22Rv1 (cell line): ENCODE results near the gene CRHR1.

Experiments
- CTCF ChIP-seq: fragments of 450-650 bp; IDR thresholded peaks from 2 replicates; pipeline ENCODE4 v1.5.1; 2017; ENCODE audit warnings: mild to moderate bottlenecking
- ZFX ChIP-seq: fragments of 450-650 bp; IDR thresholded peaks from 2 replicates; pipeline ENCODE4 v1.6.1; 2017; ENCODE audit warnings: antibody characterized with exemption, borderline replicate concordance

DNA sequence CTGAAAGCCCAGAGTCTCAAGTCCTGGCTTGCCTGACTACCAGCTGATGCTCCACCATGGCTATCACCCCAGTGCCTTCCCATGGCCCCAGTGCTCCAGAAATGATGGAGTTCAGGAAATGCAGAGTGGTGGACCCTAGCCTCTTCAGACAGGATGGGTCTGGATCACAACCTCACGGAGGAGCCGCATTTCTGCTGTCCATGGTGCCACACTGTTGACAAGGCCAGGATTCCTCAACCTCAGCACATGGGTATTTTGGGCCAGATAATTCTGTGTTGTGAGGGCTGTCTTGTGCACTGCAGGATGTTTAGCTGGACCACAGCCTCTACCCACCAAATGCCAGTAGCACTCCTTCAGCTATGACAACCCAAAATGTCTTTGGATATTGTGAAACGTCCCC, 6.7 kb upstream of the CRHR1 start:
- TF ChIP-seq CTCF (no peak), ZFX (no peak)
